ENCODE data around the gene JARID2.

JARID2 gene

DNA sequence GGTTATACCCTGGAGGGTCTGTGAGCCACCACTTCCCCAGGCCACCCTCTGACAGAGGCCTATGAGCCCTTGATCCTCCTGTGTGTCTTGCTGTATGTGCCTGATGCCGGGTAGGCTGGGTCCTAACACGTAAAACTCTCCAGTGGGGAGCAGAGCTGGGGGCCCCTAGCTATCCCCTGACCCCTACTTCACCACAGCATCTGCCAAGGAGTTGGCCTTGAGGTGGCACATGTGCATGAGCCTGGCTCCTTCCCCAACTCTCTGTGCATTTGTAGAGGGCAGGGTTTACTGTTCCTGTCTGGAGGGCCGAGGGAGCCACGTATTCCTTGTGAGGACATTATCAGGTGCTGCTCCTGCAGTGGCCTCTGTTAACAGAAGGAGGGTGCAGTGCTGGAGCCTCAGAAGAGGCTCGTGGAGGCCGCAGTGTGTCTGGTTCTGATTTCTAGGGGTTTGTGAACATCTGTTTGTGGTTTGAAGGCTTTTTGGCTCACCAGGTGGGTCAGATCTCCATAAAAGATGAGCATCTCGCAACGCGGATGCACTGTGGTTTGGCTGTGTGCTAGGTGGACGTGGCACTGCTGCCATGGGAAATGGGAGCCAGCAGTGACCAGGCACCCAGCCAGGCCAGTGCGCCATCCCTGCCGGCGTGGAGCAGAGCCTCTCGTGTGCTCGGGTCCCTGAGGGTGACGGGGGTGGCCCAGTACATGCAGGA, 264.8 kb downstream of the JARID2 start:
- TF ChIP-seq, protein P1, sequence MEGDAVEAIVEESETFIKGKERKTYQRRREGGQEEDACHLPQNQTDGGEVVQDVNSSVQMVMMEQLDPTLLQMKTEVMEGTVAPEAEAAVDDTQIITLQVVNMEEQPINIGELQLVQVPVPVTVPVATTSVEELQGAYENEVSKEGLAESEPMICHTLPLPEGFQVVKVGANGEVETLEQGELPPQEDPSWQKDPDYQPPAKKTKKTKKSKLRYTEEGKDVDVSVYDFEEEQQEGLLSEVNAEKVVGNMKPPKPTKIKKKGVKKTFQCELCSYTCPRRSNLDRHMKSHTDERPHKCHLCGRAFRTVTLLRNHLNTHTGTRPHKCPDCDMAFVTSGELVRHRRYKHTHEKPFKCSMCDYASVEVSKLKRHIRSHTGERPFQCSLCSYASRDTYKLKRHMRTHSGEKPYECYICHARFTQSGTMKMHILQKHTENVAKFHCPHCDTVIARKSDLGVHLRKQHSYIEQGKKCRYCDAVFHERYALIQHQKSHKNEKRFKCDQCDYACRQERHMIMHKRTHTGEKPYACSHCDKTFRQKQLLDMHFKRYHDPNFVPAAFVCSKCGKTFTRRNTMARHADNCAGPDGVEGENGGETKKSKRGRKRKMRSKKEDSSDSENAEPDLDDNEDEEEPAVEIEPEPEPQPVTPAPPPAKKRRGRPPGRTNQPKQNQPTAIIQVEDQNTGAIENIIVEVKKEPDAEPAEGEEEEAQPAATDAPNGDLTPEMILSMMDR (IDR thresholded peaks at IDR 0.05): no peak
- Histone ChIP-seq H3K27me3 (ENCODE audit: control insufficient read depth, insufficient read depth, low read length) (no peaks in the 10 kb centered on the region), H3K4me2 (ENCODE audit: low read length) (no peak overlapping the region), H3K79me2 (peaks cover 5% of the 10 kb centered on the region), H3K9ac (no peak overlapping the region), H3K4me3 (ENCODE audit: low read depth, low read length) (no peak overlapping the region), H3K27ac (no peak overlapping the region), H3K9me3 (ENCODE audit: control insufficient read depth, low read length) (no peaks in the 10 kb centered on the region), H2AFZ (no peak overlapping the region), H3K4me1 (peaks cover 6% of the 10 kb centered on the region), H3K36me3 (ENCODE audit: control insufficient read depth, insufficient read depth, low read length) (no peaks in the 10 kb centered on the region)

DNA sequence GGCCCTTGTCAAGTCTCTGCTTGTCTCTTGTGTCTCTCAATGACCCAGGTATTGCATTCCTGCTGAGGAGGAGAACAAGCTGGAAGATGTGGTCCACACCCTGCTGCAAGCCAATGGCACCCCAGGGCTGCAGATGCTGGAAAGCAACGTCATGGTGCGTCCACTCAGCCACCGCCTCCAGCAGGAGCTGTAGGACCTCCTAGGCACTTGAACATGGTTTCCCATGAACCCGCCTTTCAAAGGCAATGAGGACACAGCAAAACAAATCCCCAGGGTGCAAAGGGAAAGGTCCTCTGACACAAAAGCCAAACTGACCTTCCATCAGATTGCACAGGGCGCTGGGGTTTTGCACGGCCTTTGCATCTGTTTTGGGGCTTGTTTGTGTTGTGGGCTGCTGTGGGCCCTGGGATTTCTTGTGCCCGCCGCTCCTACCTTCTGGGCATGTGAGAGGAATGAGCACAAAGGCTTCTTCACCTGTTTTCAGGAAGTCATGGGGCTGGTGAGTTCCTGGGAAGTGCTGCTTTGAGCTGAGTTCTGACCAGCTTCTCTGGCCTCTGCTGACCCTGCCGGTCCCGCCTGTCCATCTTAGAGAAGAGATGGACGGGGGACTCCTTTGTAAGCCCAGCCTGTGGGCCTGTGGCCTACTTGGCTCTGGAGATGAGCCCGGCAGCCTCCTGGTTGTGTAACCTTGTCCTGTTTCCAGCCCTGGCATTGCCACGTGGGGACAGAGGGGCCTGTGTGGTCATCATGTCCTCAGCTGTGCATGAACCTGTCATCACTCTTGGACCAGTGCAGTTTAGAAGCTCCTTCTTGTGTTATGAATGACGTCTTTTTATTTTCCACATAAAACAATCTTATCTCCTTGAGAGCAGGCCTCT, 265.6 kb downstream of the JARID2 start:
- TF ChIP-seq, protein P1 (IDR thresholded peaks at IDR 0.05): no peak
- H3K9me3 ChIP-seq (ENCODE audit: control insufficient read depth, low read length): no peaks in the 10 kb centered on the region
- H2AFZ ChIP-seq: no peak overlapping the region
- no peak overlapping the region for H3K27ac ChIP-seq
- H3K4me2 ChIP-seq (ENCODE audit: low read length): no peak overlapping the region
- peaks cover 5% of the 10 kb centered on the region for H3K4me1 ChIP-seq
- H3K36me3 ChIP-seq (ENCODE audit: control insufficient read depth, insufficient read depth, low read length): no peaks in the 10 kb centered on the region
- H3K27me3 ChIP-seq (ENCODE audit: control insufficient read depth, insufficient read depth, low read length): no peaks in the 10 kb centered on the region
- no peak overlapping the region for H3K9ac ChIP-seq
- H3K4me3 ChIP-seq (ENCODE audit: low read depth, low read length): no peak overlapping the region
- peaks cover 5% of the 10 kb centered on the region for H3K79me2 ChIP-seq

DNA sequence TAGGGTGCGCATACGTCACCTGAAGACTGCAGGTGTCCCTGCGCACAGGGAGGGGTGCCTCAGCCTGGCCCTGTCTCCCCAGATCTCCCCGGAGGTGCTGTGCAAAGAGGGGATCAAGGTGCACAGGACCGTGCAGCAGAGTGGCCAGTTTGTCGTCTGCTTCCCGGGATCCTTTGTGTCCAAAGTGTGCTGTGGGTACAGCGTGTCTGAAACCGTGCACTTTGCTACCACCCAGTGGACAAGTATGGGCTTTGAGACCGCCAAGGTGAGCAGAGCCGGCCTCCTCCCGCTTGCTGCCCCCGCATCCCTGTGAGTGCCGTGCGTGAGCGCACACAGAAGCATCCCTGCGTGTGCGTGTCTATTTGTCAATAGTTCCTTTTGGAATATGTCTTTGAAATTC, 266.3 kb downstream of the JARID2 start:
- Histone ChIP-seq H3K36me3 (ENCODE audit: control insufficient read depth, insufficient read depth, low read length) (no peaks in the 10 kb centered on the region), H3K4me1 (peaks cover 5% of the 10 kb centered on the region), H3K4me2 (ENCODE audit: low read length) (no peak overlapping the region), H3K79me2 (peaks cover 5% of the 10 kb centered on the region), H3K9me3 (ENCODE audit: control insufficient read depth, low read length) (no peaks in the 10 kb centered on the region), H3K27ac (no peak overlapping the region), H3K9ac (no peak overlapping the region), H3K4me3 (ENCODE audit: low read depth, low read length) (no peak overlapping the region), H3K27me3 (ENCODE audit: control insufficient read depth, insufficient read depth, low read length) (no peaks in the 10 kb centered on the region), H2AFZ (no peak overlapping the region)
- TF ChIP-seq, protein P1 (IDR thresholded peaks at IDR 0.05): no peak

DNA sequence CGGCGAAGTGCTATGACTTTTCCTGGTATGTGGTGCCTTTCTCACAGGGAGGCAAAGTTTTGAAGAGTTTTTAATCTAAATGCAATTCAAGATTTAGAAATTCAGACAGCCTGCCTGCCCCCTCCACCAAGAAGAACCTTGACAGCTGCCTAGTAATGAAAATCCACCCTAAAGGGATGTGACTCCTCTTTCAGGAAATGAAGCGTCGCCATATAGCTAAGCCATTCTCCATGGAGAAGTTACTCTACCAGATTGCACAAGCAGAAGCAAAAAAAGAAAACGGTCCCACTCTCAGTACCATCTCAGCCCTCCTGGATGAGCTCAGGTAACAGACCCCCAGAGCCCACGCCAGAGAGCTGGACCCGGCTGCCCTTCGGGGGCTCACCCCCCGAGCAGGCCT, 266.9 kb downstream of the JARID2 start:
- TF ChIP-seq, protein P1 (IDR thresholded peaks at IDR 0.05): no peak
- Histone ChIP-seq H3K27me3 (ENCODE audit: control insufficient read depth, insufficient read depth, low read length) (no peaks in the 10 kb centered on the region), H2AFZ (no peak overlapping the region), H3K36me3 (ENCODE audit: control insufficient read depth, insufficient read depth, low read length) (no peaks in the 10 kb centered on the region), H3K4me2 (ENCODE audit: low read length) (no peak overlapping the region), H3K9ac (no peak overlapping the region), H3K9me3 (ENCODE audit: control insufficient read depth, low read length) (no peaks in the 10 kb centered on the region), H3K27ac (no peak overlapping the region), H3K4me1 (peaks cover 5% of the 10 kb centered on the region), H3K79me2 (peaks cover 5% of the 10 kb centered on the region), H3K4me3 (ENCODE audit: low read depth, low read length) (no peak overlapping the region)

Measured in parathyroid adenoma (tissue), 2 donors.